GM19351 (cell line): ENCODE results near the gene NPM1.
"Not testable (repeated sequence)": the region's sequence is repeated elsewhere in the genome, so short reads cannot be mapped to it uniquely, and the experiment has no call there.

Source experiments
- ATAC-seq: cut with Tn5 transposase; IDR thresholded peaks from one replicate; pipeline ENCODE4 v1.9.1; 2021; ENCODE audit warnings: mild to moderate bottlenecking, moderate library complexity; ENCODE audit not compliant: unreplicated experiment

Gene NPM1, protein sequence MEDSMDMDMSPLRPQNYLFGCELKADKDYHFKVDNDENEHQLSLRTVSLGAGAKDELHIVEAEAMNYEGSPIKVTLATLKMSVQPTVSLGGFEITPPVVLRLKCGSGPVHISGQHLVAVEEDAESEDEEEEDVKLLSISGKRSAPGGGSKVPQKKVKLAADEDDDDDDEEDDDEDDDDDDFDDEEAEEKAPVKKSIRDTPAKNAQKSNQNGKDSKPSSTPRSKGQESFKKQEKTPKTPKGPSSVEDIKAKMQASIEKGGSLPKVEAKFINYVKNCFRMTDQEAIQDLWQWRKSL

DNA sequence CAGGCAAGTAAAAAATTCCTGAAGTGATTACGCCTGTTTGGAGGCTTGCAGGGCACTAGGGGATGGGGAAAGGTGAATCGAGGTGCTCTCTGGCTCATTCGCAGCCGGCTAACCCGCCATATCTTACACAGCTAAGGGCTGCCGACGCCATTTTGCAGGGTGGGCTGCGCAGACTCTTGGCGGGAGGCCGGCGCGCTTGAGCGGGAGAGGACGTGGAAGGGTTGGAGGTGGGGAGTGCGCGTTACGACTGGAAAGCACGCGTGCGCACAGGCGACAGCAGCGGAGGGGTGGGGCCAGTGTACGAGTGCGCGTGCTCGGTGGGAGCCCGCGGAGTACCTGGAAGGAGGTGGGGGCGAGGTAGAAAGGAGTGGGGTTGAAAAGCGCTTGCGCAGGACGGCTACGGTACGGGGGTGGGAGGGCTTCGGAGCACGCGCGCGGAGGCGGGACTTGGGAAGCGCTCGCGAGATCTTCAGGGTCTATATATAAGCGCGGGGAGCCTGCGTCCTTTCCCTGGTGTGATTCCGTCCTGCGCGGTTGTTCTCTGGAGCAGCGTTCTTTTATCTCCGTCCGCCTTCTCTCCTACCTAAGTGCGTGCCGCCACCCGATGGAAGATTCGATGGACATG is at the start of gene NPM1:
NPM1 (plus strand) TSS at position 505 of the 625 bp plus-strand sequence; CDS start at position 605, 100 bp downstream.
- peak; percentile 82 for ATAC-seq

DNA sequence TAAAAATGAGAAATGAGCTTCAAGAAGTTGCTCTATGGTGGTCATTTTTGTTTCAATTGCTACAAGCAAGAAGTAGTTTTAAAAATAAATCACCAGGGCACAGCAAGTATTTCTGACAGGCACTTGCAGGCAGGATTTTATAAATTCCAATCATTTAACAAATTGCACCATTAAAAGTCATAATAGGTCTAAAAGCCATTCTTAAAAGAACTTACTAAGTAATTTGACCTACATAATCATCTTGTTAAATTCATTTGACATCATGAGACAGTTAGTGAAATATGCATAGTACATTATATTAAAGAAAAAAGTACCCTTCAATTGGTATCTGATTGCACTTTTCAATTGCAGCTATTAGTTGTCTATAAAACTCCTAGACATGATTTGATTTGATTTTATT is 47.6 kb upstream of the NPM1 start:
- ATAC-seq: no peak

DNA sequence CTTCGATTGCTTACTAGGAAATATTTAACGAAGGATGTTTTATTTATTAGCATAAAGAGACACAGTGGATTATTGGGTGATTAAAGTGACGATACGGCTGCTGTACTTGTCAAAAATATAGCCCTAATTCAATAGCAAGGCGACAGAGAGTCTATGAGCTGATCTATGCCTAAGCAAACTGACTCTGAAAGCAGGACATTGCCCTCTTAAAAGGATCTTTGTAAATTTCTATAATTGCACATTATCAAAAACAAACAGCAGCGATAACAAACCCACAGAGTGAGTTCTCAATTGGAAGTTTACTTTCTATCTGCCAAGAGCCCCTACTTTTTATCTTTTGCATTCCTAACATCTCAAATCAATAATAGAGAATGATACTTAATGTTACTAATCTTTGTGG is 47.2 kb upstream of the NPM1 start:
- no peak for ATAC-seq

DNA sequence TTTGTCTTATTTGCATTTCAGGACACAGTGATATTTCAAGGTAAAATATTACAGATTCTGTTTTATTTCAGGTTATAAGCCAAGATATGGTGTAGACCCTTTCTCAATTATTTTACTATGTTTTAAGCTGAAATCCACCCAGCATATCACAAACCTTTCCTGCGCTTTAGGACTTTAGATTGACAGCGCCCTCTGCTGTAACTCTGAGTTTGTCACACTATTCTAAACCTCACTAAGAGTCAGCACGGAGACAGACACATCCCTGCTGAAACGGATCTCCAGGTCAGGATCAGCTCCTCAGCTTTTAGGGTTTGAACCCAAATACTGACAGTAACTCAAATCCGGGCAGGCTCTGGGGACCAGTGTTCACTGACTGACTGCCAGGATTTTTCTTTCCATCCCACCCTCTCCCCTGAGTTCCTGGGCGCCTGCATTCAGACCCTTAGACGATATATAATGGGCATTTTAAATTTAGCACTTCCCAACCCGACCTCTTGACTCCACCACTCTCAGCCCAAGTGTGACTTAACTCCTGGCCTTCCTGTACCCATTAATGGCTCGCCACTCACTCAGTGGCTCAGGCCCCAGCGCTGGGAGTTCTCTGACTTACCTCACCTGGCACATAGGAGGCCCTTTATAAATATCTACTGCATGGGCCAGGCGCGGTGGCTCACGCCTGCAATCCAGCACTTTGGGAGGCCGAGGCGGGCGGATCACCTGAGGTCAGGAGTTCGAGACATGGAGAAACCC is 45.1 kb upstream of the NPM1 start:
- peak; percentile 77 for ATAC-seq

DNA sequence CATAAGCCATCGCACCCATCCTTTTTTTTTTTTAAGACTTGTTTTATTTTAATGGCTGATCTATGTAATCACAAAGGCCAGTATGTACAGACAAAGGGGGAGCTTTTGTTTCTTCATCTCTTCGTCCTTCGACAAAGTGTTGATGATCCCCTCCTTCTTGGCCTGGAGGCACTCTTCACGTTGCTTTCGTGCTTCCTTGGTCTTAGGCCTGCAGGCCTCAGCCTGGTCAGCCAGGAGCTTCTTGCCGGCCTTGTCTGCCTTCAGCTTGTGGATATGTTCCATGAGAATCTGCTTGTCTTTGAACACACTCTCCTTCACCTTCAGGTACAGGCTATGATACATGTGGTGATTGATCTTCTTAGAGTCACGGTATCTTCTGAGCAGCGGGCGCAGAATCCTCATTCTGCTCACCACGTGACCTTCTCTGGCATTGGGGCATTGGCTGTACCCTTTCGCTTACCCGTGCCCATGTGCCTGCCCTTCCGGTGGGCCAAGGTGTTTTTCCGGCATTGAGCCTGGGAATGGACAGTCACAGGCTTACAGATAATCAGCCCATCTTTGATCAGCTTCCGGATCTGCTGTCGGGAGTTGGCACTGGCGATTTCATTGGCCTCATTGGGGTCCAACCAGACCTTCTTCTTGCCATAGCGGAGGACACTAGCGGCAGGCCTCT is 42.6 kb upstream of the NPM1 start:
- ATAC-seq: no peak

DNA sequence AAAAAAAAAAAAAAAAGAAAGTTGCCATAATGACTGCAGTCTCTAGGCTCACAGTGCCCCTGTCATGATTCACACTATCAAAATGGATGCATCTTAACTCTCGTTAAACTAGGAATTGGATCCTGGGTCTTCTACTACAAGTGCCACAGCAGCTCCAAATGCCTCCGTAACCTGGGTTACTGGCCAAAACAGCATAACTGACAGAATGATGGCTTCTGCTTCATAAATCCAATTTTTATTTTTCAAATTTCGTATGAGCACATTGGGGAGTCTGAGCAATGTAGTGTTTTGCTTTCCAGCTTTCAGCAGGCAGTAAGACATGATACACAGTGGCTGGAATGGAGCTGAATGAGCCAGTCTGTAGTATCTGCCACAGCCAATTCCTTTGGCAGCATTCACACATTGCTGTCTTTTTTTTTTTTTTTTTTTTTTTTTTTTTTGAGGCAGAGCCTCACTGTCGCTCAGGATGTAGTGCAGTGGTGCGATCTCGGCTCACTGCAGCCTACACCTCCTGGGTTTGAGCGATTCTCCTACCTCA is 36.0 kb upstream of the NPM1 start:
- no peak for ATAC-seq

DNA sequence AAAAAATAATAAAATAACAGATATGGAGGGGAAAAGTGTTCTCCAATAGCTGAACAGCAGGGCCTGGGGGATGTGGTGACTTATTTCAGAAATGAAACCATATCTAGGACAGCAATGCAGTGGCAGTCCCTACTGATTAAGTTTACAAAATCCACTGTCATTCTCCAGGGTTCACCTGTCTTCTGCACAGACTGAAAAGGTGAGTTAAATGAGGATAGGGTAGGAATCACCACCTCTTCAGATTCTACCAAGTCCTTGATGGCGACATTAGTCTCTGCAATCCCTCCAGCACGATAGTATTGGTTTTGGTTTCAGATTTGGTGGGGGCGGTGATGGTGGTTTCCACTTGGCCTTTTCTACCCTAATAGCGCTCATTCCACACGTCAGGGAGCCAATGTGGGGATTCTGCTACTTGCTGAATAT is 32.3 kb upstream of the NPM1 start:
- peak; percentile 91 for ATAC-seq

DNA sequence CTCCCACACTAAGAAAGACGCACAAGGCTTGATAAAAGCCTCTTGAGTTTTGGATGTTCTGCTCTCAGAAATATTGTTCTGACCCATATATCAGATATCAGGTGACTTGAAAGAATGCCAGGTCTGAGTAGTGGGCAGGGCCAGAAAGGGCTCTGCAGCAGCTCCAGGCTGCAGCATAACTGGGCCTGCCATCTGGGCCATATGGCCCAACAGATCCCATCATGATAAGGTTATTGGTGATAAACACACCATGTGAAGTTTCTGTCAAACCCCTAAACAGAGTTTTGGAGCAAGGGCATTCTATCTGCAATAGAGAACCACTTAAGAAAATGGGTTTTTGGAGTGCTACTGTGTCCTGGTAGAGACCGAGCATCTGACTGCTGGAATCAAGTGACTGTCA is 29.8 kb upstream of the NPM1 start:
- no peak for ATAC-seq

DNA sequence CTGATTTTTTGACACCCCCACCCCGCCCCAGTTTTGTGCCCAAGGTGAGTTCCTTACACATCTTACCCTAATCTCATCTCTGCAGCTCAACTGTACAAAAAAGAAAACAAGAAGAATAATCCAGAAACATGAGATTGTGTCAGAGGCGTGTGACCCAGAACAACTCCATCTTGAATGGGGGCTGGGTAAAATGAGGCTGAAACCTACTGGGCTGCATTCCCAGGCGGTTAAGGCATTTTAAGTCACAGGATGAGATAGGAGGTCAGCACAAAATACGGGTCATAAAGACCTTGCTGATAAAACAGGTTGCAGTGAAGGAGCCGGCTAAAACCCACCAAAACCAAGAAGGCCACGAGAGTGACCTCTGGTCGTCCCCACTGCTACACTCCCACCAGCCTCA is 26.5 kb upstream of the NPM1 start:
- ATAC-seq: not testable (repeated sequence)

DNA sequence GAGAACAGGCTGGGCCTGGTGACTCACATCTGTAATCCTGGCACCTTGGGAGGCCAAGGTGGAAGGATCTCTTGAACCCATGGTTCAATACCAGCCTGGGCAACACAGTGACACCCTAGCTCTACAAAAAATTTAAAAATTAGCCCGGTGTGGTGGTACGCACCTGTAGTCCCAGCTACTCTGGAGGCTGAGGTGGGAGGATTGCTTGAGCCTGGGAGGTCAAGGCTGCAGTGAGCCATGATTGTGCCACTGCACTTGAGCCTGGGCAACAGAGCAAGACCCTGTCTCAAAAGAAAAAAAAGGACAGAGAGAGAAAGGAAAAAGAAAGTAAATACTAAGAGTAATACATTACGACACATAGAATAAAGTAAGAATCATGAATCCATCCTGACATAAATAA is 24.4 kb upstream of the NPM1 start:
- ATAC-seq: not testable (repeated sequence)

DNA sequence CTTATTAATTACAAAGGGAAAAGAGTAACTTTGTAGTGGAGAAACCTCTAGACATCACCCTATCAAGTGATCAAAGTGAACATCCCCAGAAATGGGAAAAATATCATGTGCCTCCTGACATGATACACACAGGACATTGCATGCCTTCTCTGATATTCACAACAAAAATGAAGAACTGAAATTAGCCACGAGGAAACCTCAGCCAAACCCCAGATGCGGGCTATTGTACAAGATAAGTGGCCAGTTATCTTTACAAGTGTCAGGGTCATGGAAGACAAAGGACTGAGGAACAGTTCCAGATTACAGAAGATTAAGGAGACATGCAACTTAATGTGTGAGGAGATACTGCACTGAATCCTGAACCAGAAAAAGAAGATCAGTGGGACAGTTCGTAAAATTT is 23.8 kb upstream of the NPM1 start:
- ATAC-seq: peak; percentile 71

DNA sequence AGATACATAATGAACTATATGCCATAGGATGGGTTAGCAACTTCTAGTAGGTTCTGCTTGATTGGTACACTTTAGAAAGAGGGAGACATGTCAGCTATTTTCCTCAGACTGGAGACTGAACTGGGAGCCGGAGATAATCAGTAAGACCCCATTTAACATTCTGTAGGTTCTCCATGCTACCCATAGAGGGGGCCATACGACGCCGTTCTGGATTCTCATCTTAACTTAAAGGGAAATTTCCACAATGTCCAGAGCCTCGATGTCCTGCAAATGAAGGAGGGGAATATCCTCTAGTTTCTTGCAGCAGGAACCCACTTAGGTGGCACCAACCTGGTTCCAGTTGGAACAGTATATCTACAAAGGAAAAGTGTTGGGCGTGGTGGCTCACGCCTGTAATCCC is 22.3 kb upstream of the NPM1 start:
- ATAC-seq: no peak

DNA sequence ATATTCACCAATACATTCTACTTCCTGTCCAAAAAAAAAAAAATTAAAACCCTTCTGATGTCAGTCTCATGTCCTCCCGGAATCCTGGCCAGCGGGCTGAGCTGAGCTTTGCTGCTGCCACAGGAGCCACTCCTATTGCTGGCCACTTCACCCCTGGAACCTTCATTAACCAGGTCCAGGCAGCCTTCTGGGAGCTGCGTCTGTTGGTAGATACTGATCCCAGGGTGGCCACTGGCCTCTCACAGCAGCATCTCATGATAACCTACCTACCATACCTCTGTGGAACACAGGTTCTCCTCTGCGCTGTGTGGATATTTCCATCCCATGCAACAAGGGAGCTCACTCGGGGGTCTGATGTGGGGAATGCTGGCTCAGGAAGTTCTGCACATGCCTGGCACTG is 21.0 kb upstream of the NPM1 start:
- no peak for ATAC-seq

DNA sequence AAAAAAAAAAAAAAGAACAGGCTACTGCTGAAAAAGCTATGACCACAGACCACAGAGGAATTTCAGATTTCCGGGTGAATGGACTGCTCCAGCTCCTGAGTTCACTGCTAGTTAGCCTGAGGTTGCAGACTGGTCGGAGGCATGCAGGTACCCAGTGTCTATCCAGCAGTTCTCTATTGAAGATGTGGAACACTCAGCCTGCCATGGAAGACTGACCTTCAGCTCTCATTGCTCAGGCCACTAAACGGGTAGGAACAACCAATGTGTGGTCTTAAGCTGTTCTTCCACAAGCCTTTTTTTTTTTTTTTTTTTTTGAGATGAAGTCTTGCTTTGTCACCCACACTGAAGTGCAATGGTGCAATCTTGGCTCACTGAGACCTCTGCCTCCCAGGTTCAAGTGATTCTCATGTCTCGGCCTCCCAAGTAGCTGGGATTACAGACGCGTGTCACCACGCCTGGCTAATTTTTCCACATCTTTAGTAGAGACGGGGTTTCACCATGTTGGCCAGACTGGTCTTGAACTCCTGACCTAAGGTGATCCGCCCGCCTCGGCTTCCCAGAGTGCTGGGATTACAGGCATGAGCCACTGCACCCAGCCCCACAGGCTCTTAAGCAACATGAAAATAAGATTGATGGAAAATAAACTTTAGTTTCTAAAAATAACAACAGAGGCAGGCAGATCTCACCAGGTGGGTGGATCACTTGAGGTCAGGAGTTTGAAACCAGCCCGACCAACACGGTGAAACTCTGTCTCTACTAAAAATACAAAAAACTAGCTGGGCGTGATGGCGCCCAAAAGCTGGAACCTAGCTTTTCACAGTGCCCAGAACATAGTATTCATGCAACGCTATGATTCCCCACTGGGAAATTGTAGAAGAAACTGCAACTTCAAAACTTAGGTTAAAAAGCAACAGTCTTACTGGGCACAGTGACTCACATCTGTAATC is 20.0 kb upstream of the NPM1 start:
- ATAC-seq: peak; percentile 42

DNA sequence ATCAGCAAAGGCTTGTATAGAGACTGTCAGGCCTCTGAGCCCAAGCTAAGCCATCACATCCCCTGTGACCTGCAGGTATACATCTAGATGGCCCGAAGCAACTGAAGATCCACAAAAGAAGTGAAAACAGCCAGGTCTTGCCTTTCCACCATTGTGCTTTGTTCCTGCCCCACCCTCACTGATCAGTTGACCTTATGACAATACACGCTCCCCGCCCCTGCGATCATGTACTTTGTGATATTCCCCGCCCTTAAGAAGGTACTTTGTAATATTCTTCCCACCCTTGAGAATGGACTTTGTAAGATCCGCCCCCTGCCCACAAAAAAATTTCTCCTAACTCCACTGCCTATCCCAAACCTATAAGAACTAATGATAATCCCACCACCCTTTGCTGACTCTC is 18.6 kb upstream of the NPM1 start:
- ATAC-seq: no peak

DNA sequence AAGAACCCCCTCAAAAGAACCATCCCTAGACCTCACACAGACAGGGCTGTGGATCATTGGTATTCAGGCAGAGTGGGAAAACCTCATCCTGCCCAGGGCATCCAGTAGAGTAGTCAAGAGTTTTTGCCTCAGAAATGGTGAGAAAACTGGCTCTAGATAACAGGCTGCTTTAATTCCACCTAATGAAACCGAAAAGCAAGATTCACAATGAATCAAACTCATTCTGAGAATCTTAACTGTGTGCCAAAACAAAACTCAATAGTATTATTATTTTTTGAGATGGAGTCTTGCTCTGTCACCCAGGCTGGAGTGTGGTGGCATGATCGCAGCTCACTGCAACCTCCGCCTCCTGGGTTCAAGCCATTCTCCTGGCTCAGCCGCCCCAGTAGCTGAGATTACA is 17.8 kb upstream of the NPM1 start:
- no peak for ATAC-seq

DNA sequence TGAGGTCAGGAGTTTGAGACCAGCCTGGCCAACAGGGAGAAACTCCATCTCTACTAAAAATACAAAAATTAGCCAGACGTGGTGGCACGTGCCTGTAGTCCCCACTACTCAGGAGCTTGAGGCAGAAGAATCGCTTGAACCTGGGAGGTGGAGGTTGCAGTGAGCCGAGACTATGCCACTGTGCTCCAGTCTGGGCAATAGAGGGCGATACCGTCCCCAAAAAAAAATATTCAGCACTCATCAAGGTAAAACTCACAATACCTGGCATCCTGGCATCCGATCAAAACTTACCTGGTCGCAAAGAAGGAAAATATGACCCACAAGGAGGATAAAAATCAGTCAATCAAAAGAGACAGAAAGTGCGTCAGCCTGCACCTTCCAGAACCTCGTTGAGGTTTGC is 16.8 kb upstream of the NPM1 start:
- ATAC-seq: not testable (repeated sequence)

DNA sequence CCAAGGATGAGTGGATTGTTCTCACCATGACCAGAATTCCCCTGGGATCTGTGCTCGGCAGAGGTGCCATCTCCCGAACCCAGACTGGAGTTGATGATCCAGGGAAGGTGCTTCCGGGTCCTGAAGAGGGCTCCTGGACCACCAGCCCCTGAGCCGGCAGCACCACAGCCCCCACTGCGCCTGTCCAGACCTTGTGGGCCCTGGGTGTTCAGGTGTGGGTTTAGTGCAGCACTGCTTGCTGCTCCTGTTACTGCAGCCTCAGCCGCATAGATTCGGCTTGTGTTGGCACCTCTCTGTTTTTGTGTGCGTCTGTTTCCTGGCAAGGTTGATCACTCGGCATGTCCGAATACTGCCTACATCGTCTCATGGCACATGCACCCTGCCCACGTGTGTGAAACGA is 16.3 kb upstream of the NPM1 start:
- ATAC-seq: no peak

DNA sequence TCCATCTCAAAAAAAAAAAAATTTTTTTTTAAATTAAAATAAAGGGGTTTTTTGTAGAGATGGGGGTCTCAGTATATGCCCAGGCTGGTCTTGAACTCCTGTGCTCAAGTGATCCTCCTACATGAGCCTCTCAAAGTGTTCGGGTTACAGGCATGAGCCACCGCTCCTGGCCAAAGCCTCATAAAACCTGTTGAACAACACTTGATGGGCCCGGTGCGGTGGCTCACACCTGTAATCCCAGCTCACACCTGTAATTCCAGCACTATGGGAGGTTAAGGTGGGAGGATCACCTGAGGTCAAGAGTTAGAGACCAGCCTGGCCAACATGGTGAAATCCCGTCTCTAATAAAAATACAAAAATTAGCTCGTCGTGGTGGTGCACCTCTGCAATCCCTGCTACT is 7.7 kb upstream of the NPM1 start:
- no peak for ATAC-seq

DNA sequence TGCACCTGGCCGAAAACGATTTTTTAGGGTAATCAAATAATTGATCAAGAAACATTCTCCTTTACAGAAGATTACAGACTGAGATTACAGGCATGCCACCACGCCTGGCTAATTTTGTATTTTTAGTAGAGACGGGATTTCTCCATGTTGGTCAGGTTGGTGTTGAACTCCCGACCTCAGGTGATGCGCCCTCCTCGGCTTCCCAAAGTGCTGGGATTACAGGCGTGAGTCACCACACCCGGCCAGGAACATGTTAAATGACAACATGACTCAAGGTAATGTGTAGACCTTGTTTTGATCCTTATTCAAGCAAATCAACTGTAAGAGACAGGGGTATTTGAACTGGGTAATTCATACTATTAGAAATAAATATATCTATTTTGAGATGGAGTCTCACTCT is 3.2 kb upstream of the NPM1 start:
- not testable (repeated sequence) for ATAC-seq
